HEK293 (cell line): ENCODE results near the gene MYRFL.

ENCODE experiments used
- CTCF ChIP-seq: fragments of 450-650 bp; formaldehyde crosslinking; IDR thresholded peaks from 2 replicates; pipeline ENCODE4 v1.5.1; 2016; ENCODE audit warnings: missing biosample characterization, missing genetic modification characterization
- HIC1 ChIP-seq: fragments of 450-650 bp; formaldehyde crosslinking; IDR thresholded peaks from 2 replicates; pipeline ENCODE4 v1.5.1; 2016; ENCODE audit warnings: missing biosample characterization, missing genetic modification characterization
- OSR2 ChIP-seq: fragments of 450-650 bp; formaldehyde crosslinking; IDR thresholded peaks from 2 replicates; pipeline ENCODE4 v1.5.1; 2016; ENCODE audit warnings: missing biosample characterization, missing genetic modification characterization
- PBX3 ChIP-seq: sonication (generic); formaldehyde crosslinking; IDR thresholded peaks from 2 replicates; pipeline ENCODE4 v1.8.1; 2022; ENCODE audit warnings: mild to moderate bottlenecking, moderate library complexity, missing genetic modification reagents
- YY2 ChIP-seq: fragments of 450-650 bp; formaldehyde crosslinking; IDR thresholded peaks from 2 replicates; pipeline ENCODE4 v1.5.1; 2016; ENCODE audit warnings: missing biosample characterization, missing genetic modification characterization
- ZBTB1 ChIP-seq: fragments of 450-650 bp; formaldehyde crosslinking; IDR thresholded peaks from 2 replicates; pipeline ENCODE4 v1.5.1; 2016; ENCODE audit warnings: missing biosample characterization, missing genetic modification characterization
- ZNF174 ChIP-seq: fragments of 450-650 bp; formaldehyde crosslinking; IDR thresholded peaks from 2 replicates; pipeline ENCODE4 v1.5.0; 2017; ENCODE audit warnings: missing biosample characterization, mild to moderate bottlenecking, missing genetic modification characterization
- ZNF223 ChIP-seq: fragments of 450-650 bp; formaldehyde crosslinking; IDR thresholded peaks from 2 replicates; pipeline ENCODE4 v1.5.1; 2016; ENCODE audit warnings: missing biosample characterization, missing genetic modification characterization
- ZNF248 ChIP-seq: fragments of 450-650 bp; formaldehyde crosslinking; IDR thresholded peaks from 2 replicates; pipeline ENCODE4 v1.5.1; 2017; ENCODE audit warnings: missing biosample characterization, missing genetic modification characterization
- ZNF280D ChIP-seq: fragments of 450-650 bp; formaldehyde crosslinking; IDR thresholded peaks from 2 replicates; pipeline ENCODE4 v1.5.1; 2016; ENCODE audit warnings: missing biosample characterization, missing genetic modification characterization
- ZNF292 ChIP-seq: fragments of 450-650 bp; formaldehyde crosslinking; IDR thresholded peaks from 2 replicates; pipeline ENCODE4 v1.5.1; 2016; ENCODE audit warnings: low read depth, missing biosample characterization, missing genetic modification characterization, borderline replicate concordance
- ZNF560 ChIP-seq: fragments of 450-650 bp; formaldehyde crosslinking; IDR thresholded peaks from 2 replicates; pipeline ENCODE4 v1.5.1; 2017; ENCODE audit warnings: missing biosample characterization, missing genetic modification characterization, borderline replicate concordance

GRCh38 chr12:69836015-69836414, 11.0 kb downstream of the MYRFL start:
- TF ChIP-seq ZBTB1 (tag by site-specific recombination) (no peak), OSR2 (tag by site-specific recombination) (no peak), ZNF560 (no peak), CTCF (tag by site-specific recombination) (no peak), ZNF280D (tag by site-specific recombination) (no peak), ZNF292 (tag by site-specific recombination) (no peak), ZNF174 (tag by site-specific recombination) (no peak), ZNF223 (tag by site-specific recombination) (no peak), ZNF248 (no peak), HIC1 (tag by site-specific recombination) (no peak), YY2 (tag by site-specific recombination) (no peak), PBX3 (CRISPR knock-in tag) (no peak)
